ENCODE results near the gene UCK2.

UCK2 gene

DNA sequence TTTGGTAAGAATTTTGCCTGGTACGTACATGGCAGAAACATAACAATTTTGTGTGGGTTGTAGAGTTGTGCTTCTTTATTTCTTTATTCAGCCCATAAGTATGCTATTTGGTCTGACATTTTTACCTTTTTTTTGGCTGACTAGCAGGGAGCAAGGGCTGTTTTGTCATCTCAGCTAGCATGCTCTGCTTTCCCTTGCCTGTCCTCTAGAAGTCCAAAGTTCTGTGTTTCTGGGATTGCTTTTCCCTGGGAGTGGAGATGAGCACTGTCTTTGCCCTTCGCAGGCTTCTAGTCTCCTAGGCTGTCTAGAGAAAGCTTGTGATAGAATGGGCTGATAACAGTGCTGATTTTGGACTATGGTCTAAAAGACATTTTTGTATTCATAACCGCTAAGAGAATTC lies 7.5 kb downstream of the UCK2 start:
- no peak for DNase-seq

DNA sequence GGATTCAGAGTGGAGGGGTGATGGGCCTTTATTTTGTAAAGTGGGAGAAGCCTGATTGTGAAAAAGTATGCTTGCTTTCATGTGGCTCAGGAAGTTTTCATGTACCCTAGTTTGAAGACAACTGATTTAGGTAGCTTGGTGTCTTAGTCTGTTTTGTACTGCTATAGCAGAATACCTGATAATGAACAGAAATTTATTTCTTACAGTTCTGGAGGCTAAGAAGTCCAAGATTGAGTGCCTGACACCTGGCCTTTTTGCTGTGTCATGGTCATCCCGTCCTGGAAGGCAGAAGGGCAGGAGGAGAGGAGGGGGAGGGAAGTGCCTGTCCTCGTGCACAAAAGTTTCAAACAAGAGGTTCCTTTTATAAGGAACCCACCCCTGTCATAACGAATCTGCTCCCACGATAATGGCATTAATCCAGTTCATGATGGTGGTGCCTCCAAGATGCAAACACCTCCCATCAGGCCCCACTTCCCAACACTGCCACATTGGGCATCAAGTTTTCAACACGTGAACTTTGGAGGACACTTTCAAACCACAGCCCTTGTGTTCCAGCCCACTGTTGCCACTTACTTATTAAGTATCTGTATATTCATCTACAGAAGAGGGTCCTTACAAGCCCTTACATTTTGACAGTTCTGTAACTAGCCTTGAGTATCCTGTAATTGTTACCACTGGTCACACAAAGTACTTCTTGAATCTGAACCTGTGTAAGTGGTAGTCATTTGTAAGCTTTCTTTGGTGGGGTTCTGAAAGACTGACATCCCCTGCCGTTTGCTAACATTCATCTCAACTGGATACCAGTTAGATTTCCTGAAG lies 9.5 kb downstream of the UCK2 start:
- peak; percentile 92 for DNase-seq

DNA sequence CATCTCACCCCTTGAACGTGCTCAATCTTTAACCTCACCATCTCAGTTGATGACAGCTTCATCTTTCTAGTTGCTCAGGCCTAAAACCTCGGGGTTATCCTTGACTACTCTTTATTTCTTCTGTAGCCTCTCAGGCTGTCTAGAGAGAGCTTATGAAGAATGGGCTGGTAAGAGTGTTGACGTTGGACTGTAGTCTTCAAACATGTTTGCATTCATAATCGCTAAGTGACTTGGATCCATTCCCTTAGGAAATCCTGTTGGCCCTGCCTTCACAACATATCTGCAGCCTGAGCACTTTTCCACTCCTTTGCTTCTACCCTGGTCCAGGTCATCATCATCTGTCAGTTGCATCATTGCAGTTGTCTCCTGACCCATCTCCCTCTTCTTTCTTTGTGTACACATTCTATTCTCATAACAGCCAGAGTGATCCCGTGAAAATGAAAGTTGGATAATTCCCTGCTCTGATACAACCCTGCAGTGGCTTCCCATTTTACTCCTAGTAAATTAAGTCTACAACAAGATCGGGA lies 10.5 kb downstream of the UCK2 start:
- no peak for DNase-seq

DNA sequence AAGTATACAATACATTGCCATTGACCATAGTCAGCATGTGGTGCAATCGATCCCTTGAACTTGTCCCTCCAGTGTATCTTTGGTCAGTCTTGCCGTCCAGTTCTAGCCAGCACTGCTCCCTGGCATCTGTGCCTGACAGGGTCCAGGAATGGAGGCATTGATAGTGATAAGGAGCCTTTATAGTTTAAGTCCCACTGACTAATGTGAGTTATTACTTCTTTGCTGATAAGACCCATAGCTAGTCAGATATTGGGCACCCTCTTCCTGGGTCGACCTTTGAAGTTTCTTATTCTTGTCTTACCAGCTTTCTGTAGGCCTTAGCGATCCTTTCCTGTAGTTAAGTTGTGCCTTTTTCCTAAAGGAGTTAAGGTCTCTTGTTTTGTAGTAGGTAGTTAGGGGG lies 13.0 kb downstream of the UCK2 start:
- no peak for DNase-seq

DNA sequence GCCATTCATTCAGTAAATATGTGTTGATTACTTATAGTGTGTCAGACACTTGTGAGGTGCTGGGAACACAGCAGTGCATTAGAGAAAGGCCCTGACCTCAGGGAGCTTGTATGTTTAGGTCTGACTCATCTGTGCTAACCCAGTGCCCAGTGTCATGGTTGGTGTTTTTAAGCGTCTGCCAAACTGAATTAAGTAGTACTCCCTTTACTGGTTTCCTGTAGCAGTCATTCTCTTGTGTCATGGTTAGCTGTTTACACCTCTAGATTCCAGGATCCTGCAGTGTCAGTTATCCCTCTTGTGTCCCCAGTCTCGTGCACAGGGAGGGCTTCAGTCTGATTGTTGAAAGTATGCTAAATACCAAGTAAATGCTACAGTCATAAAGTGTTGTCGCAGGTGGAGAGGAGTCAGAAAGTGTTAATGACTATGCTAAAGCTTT lies 14.2 kb downstream of the UCK2 start:
- DNase-seq: no peak

DNA sequence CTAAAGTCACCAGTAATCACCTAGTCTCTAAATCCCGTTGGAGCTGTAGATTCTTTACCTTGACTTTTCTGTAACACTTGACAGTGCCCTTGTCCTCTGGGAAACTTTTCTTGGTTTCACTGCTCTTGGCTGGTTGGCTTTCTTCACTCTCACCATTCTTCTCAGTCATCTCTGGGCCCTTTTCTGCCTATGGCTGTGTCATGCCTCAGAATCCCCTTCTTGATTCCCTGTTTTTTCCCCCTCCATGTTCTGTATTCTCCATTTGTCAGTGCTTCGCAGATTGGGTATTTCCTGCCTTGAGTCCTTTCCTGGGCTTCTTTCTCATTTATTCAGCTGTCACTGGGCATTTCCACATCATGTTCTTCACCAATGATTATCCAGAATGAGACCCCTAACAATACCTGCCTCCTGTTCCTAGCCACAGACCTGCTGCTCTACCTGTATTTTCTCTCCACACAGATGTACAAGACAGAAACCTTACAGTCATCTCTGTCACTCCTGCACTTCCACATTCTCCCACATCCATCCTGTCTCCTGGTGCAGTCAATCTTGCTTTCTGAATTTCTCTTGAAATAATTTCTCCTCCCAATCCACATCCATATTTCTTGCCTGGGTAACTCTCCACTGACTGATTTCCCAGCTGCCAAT lies 14.7 kb downstream of the UCK2 start:
- DNase-seq: no peak

DNA sequence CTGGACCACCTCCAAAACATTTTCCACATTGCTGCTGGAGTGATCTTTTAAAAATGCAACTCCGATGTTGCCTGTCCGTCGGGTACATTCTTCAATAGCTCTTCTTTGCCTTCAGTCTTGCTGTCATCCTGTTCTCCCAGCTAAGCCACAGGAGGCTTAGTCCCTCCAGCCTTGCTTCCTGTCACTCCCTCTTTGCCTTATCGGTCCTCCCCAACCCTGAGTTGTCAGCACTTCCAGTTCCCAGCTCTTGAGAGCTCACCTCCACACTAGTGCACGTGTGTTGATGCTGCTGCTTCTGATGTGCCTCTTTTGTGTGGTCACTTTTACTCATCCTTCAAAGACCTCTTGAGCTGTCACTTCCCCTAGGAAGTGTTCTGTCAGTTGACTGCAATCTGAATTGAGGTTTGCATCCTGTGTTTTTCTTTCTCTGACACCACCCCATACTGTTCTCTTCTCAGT lies 15.3 kb downstream of the UCK2 start:
- DNase-seq: no peak

DNA sequence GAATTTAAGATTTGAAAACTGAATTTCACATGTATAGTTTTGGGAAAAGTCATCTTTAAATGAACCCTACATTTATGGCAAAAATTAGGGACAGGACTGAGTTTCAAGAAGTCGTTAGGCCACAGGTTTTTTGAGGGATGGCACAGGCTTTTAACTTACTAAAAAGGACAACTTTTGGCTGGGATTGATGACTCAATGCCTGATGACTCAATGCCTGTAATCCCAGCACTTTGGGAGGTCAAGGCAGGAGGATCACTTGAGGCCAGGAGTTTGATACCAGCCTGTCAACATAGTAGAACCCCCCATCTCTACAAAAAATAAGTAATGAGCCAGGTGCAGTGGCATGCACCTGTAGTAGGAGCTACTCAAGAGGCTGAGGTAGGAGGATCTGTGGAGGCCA lies 15.9 kb downstream of the UCK2 start:
- no peak for DNase-seq

DNA sequence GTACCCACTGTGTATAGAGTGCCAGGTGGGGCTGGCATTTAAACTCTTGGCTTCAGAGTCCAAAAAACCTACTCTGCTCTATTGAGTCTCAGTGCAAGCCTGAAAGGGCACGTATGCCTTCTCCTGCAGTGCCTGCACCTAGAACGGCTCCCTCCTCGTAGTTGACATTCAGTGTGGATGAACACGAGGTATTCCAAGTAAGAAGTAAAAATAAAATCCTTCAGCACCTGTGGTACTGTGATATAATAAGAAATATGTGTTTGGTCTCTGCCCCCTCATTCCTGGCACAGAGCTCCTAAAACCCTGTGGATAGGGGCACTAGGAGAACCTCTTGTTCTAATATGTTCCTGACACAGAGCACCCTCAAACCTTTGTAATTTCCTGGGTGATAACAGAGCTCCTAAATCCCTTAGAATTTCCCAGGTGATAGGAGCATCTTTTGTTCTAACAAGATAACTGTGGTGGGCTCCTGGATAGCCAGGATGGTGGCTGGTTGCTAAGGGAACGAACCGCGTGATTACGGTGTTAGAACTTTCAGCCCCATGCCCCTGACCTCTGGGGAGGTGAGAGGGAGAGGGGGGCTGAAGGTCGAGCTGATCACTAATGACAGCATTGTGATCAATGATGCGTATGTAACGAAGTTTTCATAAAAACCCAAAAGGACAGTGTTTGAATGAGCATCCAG lies 16.8 kb downstream of the UCK2 start:
- DNase-seq: no peak

DNA sequence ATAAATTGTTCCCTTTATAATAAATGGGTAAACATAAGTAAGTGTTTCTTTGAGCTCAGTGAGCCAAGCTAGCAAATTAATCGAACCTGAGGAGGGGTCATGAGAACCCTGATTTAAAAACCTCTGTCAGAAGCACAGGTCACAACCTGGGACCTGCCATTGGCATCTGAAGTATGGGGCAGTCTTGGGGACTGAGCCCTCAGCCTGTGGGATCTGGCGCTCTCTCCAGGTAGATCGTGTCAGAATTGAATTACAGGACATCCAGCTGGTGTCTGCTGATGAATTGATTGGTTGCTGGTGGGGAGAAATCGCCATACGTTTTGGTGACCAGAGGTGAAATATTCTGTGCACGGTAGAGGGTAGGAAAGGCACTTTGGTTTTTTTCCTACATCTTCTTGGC lies 17.5 kb downstream of the UCK2 start:
- no peak for DNase-seq

DNA sequence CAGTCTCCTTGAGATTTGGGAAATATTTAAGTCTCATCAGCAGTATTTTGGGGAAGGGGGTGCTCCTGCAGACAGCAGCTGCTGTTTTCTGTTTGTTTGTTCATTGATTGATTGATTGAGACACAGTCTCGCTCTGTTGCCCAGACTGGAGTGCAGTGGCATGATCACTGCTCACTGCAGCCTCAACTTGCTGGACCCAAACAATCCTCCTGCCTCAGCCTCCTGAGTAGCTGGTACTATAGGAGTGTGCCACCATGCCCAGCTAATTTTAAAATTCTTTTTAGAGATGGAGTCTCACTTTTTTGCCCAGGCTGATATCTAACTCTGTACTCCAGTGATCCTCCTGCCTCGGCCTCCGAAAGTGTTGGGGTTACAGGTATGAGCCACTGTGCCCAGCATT lies 18.2 kb downstream of the UCK2 start:
- no peak for DNase-seq

DNA sequence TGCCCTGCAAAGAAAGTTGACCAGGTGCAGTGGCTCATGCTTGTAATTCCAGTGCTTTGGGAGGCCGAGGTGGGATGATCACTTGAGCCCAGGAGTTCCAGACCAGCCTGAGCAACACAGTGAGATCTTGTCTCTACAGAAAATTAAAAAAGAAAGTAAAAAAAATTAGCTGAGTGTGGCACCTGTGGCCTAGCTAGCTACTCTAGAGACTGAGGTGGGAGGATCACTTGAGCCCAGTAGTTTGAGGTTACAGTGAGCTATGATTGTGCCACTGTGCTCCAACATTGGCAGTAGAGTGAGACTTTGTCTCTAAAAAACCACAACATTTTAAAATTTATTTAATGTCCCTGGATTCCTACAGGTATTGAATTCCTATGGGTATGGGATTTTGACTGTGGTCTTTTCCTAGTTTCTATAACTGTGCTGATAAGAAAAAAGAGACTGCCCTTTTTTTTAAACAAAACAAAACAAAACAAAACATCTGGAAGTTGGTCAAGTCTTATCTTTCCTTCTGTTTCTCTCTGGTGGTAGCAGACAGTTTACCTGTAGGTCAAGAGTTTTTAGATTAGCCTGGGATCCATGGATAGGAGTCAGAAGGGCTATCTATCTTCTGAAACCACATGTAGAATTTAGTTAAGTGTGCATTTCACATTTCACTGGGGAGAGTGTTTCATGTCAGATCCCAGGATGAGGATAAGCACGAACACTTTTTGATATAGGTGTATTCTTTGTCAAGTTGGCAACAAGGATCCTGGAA lies 18.8 kb downstream of the UCK2 start:
- DNase-seq: no peak

DNA sequence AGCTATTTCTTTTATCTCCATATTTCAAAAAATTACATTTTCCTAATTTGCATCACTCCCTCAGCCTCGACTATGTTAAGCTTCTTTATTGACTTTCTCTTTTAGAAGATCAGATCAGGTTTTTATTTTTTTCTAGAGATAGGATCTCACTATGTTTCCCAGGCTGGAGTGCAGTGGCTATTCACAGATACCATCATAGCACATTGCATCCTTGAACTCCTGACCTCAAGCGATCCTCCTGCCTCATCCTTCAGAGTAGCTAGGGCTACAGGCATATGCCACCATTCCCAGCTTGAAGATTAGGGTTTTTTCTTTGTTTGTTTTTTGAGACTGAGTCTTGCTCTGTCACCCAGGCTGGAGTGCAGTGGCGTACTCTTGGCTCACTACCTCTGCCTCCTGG lies 20.1 kb downstream of the UCK2 start:
- DNase-seq: no peak

DNA sequence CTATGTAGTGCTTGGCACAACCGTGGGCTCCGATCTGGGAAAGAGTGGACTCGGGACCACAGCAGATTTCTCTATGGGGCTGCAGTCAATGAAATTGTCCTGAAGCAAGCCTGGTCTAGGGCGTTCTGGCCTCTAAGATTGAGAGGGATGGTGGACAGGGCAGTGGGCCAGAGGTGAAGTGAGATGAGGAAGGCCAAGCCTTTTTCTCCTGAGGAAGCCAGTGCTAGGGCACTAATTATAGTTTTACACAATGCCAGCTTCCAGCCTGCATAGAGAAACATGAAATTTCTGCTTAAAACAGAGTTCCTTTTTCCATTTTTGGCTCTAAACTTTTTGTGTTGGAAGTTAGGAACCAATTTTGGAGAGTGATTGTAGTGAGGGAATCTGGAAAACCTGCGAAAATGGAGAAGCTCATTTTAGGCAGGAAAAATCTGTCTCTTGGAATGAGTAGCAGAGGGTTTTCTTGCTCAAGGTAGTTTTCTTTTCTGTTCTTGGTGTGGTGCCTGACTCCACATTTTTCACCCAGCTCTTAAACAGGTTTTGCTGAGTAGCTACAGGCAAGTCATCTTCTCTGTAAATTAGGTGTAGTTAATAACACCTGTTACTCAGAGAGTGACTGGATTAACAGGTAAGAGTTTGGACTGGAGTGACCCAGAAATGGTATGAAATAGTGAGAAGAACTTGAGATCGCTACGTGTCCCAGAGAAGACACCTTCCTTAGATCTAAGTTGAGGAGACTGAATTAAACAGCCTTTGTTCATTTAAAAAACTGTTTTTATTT lies 22.1 kb downstream of the UCK2 start:
- DNase-seq: no peak

DNA sequence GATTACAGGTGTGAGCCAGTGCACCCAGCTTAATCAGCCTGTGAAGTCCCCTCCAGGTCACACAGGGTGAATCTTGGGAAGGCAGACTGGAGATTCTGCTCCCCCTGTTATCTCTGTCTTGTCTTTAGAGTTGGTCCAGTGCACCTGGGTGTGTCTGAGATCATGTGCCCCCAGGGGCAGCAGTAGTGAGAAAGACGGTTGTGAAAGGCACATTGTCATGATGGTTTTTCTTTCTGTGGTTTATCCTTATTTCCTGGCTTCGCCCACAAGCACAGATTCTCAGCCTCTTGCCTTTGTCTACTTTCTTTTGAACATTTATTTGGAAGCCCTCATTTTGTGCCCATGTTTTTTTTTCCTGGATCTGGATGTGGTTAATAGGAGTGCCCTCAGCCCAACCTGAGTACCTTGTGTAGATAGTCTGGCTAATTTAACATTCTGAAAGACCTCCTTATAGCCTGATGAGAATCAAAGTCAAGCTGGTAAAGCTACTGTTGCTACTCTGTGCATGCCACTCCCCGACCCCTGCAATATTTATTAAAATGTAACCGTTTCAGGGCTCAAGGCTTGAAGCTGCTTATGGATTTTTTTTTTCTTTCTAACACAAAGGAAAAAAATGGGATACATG lies 23.7 kb downstream of the UCK2 start:
- DNase-seq: no peak

DNA sequence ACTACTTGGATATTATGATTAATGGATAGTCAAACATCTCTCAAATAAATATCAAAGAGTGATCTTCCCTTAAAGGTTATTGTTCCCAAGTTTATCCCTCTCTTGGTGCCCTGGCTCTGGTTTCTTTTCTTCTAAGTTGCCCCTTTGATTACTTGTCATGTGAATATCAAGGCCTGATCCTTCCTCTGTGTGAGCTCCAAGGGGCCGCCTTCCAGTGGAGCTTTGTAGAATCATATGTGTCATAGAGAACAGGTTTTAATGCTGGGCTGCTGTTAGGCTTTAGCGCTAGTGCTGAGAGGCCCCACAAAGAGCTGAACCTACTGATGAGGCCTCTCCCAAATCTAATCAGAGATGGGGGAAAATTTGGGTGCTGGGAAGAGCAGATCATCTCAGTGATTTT lies 25.5 kb downstream of the UCK2 start:
- no peak for DNase-seq

DNA sequence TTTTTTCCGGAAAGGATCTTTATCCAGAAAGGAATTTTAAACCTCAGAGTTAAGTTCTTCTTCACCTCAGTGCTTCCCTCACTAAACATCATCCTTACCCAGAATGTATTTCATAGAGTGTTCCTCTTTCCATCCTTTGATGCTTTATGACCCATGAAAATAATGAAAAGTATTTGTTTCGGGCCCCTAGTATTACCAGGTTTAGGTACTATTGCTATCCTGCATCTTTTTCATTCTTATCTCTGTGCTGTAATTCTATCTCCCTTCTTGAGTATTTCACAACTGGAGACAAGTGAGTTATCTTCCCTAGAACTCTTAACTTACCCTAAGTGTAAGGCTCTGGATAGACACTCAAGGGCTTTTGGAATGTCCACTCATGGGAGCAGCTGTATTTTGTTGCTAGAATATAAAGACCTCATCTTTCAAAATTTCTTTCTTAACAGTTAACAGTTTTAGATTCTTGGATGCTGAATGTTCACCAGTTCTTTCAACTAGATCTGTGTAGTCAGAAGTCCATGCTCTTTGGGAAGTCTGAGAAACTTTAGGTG lies 26.2 kb downstream of the UCK2 start:
- no peak for DNase-seq

DNA sequence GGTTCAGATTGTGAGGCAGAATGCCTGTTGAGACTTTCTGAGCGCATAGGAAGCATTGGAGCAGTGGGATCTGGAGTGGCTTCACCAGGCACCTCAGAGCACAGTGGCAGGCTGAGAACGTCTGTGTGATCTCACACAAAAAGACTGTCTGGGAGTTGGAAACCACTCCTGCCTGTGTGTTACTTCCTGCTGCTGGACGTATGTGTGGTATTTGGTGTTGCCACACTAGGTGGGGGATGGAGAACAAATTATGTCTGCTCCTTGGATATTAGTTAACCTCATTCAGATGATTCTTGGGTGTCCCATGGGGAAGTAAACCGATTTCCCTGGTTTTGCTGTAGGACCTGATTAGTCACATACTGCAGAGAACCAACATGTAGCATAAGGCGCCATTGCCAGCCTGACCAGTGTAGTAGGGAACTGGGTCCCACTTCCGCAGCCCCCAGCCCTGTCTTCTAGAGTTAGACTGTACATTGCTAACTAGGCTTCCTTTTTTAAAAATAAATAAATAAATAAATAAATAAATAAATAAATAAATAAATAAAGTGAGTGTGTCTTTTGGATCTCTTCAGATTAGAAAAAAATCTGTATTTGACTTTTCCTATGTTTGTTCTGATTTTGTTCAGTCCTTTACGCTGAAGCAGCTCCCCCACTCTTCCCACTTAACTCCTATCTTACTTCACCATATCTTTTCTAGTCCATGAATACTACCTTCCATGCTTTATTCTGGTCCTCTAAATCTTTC lies 26.9 kb downstream of the UCK2 start:
- DNase-seq: no peak

DNA sequence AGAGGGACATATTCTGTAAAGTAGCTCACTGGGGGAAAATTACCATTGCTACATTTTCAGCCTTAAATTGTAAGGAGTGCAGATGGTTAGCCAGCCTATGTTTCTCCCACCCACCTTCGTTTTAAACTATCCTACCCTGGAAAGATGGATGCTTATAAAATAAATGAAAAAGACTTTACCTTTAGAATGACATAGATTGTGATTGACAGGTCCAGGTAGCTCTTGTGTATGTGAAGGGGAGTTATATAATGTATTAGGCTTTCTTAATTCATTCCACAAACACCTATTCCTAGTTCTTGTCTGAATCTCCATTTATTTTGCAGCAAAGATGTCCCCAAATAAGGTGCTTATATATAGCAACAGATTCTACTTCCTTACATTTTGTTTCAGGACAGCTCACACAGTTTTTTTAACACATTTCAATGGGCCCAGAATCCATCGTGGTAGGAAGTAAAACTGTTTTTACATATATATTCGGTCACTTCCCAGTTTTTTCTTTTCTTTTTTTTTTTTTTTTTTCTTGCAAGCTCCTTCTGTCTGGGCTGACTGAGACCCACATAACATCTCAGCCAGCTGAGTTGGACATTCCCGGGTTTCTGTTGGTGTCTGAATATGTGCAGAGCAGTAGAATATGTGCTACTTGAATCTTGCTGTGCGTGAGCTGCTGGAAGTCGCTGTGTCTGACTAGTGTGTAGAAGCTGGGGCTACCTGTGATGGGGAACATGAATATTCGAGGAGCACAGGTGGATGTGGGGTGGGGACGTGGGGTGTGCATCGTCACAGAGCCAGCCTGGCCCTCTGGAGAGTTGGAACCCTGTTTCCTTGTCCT lies 27.8 kb downstream of the UCK2 start:
- DNase-seq: no peak

DNA sequence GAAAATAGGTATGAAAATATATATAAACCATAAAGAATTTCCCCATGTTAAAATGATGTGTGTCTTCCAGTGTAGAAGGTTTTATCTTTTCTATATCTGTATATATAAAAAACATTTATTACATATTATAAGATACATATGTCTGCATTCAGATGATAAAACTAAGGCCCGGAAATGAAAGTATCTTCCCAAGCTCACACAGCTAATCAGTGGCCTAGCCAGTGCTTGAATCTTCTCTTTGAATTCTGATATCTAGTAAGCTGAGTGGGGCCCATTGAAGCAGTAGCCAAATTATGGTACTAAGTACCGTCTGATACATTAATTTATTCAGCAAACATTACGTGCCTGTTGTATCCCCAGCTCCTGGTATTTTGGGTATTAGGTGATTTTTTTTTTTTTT lies 28.6 kb downstream of the UCK2 start:
- DNase-seq: no peak

All from DMS79 (cell line).